Activated naive CD4-positive, alpha-beta T cell treated with anti-CD3 and anti-CD28 coated beads, Interleukin-2, amount 50 U/mL, for 16 hours (primary cell): Measurements from ENCODE around the gene RNF212.

Experiments used
- DNase-seq: peaks from one replicate; pipeline ENCODE4 v3.0.0-alpha.2; 2020

The RNF212 gene

DNA sequence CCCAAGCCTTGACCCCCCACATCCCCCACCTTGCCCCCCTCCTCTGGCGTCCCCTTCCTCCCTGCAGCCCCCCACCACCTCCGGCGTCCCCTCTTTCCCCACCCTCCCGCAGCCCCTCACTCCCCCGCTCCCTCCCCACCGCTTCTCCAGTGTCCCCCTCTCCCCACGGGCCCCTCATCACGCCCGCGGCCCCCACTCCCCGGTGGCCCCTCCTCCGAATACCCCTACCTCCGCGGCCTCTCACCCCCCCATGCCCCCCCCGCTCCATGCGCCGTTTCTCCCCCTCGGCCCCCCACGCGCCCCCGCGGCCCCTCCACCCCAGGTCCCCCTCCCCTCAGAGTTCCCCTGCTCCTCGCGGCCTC lies 562 bp downstream of the RNF212 start:
- no peak for DNase-seq

DNA sequence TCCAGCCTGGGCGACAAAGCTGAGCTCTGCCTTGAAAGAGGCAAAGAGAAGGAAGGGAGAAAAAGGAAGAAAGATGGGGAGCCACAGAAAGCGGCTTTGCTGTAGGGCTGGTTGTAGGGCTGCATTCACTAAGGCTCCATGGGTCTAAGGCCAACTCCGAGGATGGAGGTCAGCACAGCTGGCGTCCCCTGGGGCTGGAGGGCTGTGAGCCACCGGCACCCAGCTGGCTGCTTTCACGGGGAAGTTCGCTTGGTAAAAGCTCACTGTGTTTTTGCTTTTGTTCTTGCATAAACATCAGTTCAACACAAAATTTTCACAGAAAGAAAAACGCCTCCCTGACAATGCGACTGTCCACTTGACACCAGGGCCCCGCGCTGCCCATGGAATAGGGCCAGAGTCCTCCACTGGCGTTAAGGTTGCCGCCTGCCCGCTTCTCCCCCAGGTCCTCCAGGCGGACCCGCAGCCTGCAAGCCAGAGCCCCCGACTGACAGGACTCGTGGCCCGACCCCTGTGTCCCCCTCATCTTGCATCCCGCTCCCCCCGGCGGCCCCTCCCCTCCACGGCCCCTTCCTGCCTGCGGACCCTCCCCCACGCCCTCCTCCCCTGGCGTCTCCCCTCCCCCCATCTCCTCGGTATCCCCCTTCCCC lies 1.1 kb downstream of the RNF212 start:
- DNase-seq = no peak

DNA sequence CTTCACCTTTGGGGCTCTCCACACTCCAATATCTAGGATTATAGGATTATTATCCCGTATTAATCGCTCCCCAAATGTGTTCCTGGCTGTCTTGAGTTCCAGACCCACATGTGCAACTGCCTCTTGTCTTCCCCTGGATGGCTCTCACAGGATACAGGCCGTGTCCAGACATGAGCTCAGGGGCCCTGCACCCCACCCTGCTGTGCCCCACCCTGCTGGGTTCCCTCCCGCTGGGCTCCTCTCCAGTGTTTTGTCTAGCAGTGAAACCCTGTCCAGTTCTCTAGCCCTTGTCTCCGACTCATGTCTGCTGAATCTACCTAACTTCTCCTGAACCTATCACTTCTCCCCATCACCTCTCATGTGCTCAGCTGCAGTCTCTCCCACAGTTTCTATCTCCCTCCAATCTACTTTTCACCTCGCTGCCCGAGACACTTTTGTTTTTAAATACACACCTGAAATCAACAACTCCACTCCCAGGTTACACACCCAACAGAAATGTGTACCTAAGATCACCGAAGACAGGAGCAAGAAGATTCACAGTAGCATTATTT lies 2.0 kb downstream of the RNF212 start:
- DNase-seq = no peak

DNA sequence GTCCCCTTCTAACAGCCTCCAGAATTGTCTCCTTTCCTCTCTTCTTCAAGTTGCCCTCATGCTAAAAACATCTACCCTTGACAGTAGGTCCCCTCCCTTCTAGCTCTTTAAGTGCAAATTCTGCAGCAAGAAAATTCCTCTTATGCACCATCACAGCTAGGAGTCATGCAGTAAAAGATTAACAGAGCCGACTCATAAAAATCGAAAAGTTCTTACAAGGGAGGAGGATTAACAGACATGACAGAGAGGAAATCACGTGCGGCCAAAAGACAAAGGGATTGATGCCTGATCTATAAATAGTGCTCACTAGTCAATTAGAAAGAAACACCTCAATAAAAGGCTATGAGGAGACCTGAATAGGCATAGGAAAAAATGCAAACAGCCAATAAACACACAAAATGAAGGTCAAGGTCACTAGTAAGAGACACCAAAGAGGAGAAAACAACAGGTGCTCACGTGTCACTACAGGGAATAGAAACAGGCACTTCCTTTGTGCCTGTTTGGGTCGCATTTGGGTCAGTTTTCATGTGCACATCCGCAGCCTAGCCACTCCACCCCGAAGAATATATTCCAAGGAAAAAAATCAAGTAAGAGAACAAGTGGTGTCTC lies 3.4 kb downstream of the RNF212 start:
- no peak for DNase-seq

DNA sequence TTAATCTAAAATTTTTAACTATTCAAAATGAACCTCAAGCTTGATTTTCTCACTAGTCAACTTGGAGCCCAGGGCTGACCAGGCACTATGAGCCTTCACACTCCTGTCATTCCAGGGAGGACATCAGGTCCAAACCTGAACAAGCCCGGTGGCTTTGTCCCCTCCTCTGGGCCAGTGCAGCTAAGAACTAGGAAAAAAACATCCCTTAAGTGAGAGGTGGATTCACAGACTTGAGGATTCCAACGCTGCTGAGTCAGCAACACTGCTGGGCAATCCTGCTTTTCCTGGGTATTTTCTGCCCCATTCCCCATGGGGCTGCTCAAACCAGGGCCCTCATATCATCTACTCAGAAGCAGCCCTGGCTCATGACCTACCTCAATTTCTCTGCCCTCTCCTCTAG lies 4.0 kb downstream of the RNF212 start:
- no peak for DNase-seq

DNA sequence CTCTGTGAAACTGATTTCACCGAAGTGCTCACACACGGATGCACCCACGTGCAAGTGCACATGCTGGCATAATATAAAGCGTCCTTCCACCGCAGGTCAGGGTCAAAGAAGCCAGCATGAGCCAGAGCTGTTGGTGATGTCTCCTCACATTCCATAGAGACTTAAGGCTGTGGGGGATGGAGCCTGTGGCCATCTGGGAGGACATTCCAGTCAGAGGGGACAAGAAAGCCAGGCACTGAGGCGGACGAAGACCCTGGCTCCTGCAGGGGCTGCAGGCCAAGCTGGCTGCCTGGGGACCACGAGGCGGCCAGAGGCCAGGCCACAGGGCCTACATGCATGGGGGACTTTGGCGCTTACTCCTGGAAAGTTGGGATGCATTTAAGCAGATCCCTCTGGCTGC lies 7.7 kb downstream of the RNF212 start:
- no peak for DNase-seq

DNA sequence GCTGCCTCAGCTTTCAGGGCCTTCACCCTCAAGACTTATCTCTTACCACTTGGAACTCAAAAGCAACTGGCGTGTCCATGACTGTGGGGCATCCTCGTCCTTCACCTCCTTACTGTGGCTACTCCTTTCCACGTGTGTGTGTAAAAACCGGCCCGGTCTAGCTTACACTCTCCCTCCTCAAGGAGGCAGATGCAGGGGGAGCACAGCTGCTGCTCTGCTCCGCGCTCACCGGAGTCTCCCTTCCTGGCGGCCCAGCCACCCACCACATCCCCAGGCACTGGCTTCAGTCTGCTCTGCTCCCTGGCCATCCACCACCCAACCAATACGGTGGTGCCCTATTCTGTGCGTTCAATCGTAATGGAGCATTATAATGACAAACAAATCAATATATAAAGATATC lies 8.3 kb downstream of the RNF212 start:
- DNase-seq = no peak

DNA sequence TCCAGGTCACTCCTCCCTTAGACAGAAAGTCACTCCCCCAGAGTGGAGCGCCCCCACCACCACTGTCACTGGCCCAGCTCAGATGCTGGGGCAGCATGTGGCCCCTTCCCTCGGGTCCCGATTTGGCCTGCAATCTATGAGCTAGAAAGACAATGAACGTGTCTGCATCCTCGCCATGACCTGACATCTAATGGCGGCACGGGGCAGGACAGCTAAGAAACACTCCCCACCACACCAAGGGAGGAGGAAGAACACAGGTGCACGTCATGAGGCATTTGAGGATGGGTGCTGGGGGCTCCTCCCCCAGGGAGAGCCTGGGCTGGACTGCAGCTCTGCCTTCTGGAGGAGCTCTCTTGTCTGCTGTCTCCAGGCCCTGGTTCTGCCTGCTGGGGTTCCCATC lies 8.7 kb downstream of the RNF212 start:
- no peak for DNase-seq

DNA sequence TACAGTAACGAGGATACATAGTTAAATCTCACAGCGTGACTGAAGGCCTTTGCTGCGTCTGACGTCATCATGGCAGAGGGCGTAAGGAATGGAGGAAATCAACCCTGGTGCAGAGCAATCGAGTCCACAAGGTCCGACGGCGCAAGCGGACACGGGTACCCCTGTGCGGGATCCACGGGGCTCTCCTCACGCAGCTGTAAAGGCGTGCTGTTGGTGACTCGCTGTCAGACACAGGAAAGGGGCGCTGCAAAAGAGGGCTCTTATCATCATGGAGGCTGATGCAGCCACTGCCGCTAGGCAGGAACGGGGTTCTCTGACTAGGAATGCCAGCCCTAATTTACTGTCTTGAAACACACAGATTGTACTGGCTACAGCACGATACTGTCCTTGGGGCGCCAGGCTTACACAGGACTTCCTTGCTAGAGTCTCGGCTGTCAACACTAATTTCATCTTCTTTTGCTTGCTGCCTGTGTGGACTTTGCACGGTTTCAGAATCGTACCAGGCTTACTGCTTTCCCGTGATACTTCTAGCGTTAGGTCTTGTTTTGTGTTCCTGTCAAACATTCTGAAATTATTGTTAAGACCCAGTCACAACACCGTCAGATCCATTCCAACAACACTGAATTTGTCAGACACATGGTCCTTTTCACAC lies 13.6 kb downstream of the RNF212 start:
- DNase-seq = no peak

DNA sequence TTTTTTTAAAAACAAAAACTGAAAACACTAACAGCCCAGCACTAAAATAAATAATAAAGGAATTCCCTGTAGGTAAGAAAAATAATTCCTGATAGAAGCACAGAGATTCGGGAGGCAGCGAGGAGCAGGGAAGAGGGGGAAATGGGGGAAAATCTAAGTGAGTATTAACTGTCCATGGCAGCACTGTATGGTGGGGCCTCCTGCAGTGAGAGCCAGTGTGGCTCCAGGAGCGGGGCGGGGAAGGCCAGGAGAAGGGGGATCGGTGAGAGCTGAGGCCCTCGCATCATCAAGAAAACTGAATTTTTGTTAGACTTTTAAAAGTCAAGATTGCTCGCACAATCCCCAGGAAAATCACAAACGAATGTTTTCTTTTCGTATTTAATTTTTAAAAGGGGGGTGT lies 14.1 kb downstream of the RNF212 start:
- DNase-seq = no peak

DNA sequence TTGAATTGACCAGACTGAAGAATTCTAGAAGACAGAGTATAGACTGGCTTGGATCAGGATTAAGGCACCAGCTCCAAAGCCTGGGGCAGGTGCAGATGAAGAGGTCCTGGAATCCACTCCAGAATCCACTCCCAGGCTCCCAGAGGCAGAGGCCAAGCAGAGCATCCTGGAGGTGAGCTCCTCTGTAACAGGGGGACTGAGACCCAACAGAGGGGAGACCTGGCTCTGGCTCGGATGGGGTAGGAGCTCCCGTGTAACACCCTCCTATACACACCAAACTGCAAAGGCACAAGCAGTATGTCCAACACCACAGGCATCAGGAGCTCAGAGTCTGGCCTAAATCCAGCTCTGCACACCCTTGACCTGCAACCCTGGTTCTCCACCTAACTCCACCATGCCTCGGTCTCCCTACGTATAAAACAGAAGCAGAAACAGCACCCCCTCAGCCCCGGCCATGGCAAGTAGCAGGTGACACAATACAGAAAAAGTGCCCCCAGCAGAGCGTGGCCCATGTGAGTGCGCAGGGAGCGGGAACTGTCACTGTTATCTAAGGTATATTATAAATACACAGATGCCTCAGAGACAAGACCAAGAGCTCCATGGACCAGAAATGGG lies 14.9 kb downstream of the RNF212 start:
- no peak for DNase-seq

DNA sequence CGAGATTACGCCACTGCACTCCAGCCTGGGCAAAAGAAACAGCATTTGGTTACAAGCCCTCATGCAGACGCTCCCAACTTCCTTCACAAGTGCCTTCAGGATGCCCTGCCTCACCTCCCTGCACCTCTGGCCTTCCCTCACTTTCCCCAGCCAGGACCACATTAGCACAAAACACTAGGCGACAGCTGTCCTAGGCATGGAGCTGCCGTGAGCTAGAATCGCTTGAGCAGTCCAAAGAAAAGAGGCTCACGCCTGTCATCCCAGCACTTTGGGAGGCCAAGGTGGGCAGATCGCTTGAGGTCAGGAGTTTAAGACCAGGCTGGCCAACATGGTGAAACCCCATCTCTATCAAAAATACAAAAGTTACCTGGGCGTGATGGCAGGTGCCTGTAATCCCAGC lies 15.8 kb downstream of the RNF212 start:
- no peak for DNase-seq

DNA sequence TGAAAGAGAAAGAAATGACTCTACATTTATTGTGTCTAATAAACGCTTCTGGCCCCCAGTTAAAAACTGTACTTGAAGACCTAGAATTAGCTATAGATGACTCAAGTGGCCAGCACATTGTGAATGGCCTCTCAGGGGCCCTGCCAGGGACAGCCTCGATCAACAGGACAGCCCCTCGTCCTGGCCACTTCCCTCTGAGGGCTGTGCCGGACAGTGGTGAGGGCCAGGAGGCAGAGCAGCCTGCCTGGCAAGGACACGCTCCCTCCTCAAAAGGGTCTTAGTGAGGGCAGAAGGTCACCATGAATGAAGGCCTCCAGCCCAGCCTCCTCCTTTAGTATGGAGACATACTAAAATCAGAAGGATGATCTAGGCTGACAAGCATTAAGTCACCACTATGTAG lies 16.5 kb downstream of the RNF212 start:
- DNase-seq = no peak

DNA sequence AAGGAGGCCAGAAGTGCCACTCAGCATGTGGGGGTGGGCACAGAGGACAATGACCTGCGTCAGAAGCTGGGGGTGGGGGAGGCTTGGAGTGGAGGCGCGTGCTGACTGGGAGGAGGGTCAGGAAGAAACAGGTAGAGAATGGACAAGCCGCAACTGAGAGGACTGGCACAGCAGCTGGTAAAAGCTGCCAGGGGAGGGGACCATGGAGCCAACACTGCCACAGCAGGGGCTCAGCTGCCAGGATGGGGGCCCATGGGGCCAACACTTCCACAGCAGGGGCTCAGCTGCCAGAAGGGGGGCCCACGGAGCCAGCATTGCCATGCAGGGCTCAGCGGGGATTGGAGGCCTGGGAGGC lies 19.1 kb downstream of the RNF212 start:
- DNase-seq = no peak

DNA sequence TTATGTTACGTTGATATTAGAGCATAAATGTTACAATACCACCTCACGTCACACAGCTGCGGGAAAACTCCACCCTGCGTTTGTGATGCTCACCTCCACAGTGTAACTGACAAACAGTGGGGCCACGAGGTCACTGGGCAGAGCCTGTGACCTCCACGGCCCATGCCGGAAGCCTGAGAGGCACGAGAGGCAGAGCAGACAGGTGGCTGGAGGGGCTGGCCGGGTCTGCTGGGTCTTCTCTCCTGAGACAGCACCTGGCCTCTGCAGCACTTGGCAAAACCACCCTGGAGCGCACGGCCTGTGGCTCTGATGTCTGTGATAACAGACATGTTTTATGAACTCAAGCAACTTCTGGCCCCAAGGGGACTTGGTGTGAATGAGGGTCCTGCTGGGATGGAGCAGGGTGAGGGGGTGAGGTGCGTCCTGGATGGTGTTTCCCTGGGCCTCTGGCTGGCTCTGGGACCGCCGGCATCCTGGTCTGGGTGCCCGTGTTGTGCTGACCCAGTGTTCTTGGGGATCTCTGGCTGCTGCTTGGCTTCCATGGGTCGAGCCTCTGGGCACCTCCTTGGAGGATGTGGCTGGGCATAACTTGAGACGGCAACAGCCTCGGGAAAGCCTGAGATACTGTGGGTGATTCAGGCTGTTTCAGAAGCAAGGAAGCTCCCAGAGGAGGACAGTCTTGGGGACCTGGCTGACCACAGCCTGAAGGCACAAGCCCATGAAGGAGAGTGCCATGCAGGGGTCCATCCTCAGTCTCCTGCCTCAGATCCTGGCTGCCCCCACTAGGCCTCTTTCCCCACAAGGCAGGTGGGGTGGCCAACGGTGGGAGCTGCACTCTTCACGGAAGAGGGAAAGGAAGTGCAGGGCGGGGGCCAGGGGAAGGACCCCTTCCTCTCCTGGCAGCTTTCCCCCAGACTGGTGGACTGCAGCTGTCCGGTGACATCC lies 19.7 kb downstream of the RNF212 start:
- DNase-seq = no peak

DNA sequence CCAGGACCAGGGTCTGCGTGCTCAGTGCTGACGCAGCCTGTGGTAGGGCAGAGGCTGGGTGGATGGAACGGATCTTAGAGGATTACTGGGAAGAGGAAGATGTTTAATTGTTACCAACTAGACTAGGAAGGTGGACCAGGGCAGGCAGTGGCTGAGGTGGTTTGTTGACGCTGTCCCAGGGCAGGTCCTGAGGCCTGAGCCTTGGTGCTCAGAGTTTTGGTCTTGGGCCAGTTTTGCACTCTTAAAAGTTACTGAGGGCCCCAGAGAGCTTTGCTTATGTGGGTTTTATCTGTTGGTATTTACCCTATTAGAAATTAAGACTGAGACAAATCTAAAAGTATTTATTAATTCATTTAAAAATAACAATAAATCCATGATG lies 20.4 kb downstream of the RNF212 start:
- no peak for DNase-seq

DNA sequence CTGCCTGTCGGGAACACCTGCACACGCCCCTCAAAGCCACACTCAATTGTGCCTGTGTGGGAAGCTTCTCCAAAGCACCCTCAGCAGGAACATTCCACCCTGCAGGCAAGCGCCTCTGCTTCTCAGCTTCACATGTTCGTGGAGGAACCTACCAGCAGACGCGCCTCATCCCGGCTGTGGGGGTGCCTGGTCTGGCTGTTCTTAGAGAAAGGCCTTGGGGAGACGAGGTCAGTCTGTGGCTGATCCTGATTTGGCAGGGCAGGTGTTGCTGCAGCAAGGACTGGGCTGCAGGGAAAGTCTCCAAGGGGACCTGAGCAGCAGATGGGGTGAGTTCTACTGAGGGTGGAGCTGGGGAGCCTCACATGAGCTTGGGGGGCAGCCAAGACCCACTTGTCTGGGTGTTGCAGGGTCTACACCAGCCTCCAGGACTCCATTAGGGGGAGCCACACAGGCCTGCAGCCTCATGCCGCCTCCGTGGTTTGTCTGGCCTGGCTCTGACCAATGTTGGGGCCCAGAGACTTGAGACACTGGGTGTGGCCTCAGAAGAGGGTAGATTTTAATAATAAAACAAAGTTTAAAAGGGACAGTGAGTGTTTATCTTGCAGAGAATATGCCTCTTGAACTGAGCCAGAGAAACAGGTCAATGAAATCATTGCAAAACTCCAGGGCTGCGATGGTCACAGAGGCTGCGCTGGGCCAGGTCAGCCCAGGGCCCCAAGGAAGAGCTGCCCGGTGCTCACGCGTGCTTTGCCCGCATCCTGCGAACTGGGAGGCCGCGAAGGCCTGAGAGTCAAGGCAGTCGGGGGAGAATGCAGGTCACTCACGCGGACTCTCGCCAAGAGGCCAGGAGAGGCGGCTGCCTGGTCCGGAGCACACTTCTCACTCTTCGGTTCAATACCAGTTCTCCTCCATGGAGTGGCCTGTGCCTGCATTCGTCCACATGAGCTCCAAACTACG lies 21.1 kb downstream of the RNF212 start:
- DNase-seq = no peak

DNA sequence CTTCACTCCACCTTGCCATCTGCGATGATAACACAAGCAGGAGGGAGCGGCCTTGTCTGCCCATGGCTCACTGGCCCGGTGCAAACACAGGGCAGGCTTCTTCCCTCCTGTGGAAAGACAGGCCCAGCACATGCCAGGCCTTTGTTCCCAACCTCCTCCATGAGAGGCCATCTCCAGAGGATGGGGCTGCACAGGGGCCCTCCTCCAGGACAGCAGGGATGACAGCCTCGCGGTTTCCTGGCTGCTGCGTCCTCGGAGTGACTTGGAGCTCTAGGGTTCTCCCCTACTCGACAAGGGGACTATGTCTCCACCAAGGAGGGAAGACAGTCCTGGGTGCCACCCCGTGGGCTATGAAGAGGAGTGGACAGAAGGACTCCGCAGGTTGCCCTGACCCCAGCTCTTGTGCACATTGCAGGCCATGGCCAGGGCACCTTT lies 21.8 kb downstream of the RNF212 start:
- DNase-seq = no peak

DNA sequence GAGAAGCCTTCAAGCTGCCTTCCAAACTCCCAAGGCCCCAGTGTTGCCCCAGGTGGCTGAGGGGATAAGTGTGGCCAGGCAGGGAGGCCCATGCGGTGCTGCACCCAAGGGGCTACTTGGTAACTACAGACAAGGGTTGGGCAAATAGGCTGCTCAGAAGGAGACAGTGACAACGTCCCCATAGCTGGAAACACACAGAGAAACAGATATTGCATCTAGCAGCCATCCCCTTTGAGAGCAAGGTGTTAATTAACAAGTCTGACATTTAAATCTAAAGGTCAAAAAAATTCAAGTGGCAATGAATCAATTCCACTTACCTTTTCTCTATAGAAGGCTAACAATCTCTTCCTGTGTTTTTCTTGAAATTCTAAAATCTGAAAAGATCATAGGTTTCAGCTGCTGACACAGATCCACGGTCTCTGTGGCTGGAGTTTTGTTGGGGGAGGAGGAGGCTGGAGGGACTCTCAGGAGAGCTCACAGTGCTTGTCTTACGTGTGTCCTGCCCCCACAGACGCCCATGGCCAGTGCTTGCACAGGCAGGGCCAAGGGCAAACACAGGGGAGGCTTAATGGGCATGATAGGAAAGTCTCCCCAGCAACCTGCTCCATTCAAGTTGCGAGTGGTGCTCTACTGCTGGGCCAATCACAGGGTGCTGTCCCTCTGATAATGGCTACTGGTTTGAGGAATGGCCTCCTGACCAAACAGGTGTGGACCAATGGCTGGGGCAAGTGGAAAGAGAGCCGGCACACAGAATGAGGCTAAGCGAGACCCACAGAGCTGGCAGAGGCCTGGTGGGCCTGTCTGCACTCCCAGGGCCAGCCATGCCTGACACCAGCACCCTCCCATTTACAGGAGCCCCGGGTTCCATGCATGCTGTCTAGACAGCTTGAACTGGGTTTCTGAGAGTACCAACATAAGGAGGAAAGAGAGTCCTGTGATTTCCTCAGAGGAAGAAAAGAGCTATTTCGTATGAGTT lies 22.6 kb downstream of the RNF212 start:
- no peak for DNase-seq

DNA sequence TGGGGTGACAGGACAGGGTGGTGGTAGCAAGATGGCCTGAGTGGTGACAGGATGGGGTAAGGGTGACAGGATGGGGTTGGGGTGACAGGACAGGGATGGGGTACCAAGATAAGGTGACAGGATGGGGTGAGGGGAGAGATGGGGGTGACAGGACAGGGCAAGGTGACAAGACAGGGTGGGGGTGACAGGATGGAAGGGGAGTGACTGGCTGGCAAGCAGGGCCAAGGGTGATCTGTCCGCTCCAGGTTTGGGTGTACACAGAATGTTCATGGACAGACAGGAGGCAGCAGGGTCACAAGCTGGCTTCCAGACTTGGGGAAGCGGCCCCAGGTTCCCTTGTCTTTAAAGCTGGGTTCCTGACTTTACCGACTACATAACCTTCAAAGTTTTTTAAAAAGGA lies 23.3 kb downstream of the RNF212 start:
- DNase-seq = no peak

DNA sequence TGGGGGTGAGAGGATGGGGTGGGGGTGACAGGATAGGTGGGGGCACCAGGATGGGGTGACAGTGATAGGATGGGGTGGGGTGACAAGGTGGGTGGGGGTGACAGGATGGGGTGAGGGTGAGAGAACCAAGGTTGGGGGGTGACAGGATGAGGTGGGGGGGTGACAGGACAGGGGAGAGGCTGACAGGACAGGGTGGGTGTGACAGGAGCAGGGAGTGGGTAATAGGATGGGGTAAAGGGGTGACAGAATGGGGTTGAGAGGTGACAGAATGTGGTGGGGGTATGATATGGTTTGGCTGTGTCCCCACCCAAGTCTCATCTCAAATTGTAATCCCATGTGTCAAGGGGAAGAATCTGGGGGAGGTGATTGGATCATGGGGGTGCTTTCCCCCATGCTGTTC lies 26.0 kb downstream of the RNF212 start:
- no peak for DNase-seq
